ENCODE measurements around the gene PABPC1L.

Gene PABPC1L

DNA sequence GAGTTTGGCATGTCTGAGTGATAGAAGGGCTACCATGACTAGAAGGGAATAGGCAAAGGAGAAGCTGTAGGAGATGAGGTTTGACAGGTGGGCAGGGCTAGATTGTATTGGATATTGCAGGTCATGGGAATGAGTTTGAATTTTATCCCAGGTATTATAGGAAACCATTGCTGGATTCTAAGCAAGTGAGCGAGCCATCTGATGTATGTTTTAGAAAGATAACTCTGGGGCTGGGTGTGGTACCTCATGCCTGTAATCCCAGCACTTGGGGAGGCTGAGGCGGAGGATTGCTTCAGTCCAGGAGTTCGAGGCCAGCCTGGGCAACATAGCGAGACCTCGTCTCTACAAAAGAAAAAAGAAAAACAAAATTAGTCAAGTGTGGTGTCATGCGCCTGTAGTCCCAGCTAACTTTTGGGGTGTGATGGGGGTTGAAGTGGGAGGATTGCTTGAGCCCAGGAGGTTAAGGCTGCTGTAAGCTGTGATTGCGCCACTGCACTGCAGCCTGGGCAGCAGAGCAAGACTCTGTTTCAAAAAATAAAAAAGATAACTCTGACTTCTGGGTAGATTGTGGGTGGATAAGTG lies 73.3 kb downstream of the PABPC1L start:
- no peaks in the 10 kb centered on the region for H3K9me3 ChIP-seq (ENCODE audit: control insufficient read depth, insufficient read depth, low read depth, low read length)
- H3K4me3 ChIP-seq (ENCODE audit: low read depth, low read length): no peak overlapping the region
- ChIA-PET POLR2A (no interaction called here), CTCF (interaction anchor here (0.6 to 0.7 kb wide), 3 partner anchors 26 to 350 kb away, joined by 3 to 5 read pairs (median 3); no protein-coding TSS in a partner anchor)
- no peak for TF ChIP-seq SP3 (tag by site-specific recombination; IDR thresholded peaks at IDR 0.05)
- TF ChIP-seq OSR2 (tag by site-specific recombination; IDR thresholded peaks at IDR 0.05): no peak
- 0 out of 2 replicates have a peak, but pooled peaks have one; percentile 39 for TF ChIP-seq ZNF121 (tag by site-specific recombination; IDR thresholded peaks at IDR 0.05)
- peaks cover 46 to 87% of the 10 kb centered on the region in 2 experiments for H3K36me3 ChIP-seq (ENCODE audit: control insufficient read depth in 2 of 2, insufficient read depth in 1 of 2, low read length in 2 of 2)
- no peaks in the 10 kb centered on the region for H3K4me1 ChIP-seq (ENCODE audit: control insufficient read depth, insufficient read depth, low read length)
- no peak overlapping the region for H3K27ac ChIP-seq (ENCODE audit: extremely low read depth, low read depth, low read length)

GRCh38 chr20:44988631-44989171 lies 78.8 kb downstream of the PABPC1L start:
- ChIA-PET POLR2A (no interaction called here), CTCF (no interaction called here)
- H3K4me1 ChIP-seq (ENCODE audit: control insufficient read depth, insufficient read depth, low read length): no peaks in the 10 kb centered on the region
- H3K27ac ChIP-seq (ENCODE audit: extremely low read depth, low read depth, low read length): no peak overlapping the region
- H3K4me3 ChIP-seq (ENCODE audit: low read depth, low read length): no peak overlapping the region
- TF ChIP-seq KLF7 (tag by site-specific recombination; IDR thresholded peaks at IDR 0.05; ENCODE audit: borderline replicate concordance) (no peak), ZNF146 (tag by site-specific recombination; IDR thresholded peaks at IDR 0.05) (peak; percentile 87)
- H3K36me3 ChIP-seq (ENCODE audit: control insufficient read depth in 2 of 2, insufficient read depth in 1 of 2, low read length in 2 of 2): peaks cover 27 to 50% of the 10 kb centered on the region in 2 experiments
- no peaks in the 10 kb centered on the region for H3K9me3 ChIP-seq (ENCODE audit: control insufficient read depth, insufficient read depth, low read depth, low read length)
